NCI-H2171 treated with DMSO at 0.1 percent for 48 hours (cell line): Measurements from ENCODE around the gene DHRS3.

Experiments used
- DNase-seq: peaks from one replicate; lab custom pipeline; 2025; lab: John Stamatoyannopoulos, UW

Gene DHRS3

DNA sequence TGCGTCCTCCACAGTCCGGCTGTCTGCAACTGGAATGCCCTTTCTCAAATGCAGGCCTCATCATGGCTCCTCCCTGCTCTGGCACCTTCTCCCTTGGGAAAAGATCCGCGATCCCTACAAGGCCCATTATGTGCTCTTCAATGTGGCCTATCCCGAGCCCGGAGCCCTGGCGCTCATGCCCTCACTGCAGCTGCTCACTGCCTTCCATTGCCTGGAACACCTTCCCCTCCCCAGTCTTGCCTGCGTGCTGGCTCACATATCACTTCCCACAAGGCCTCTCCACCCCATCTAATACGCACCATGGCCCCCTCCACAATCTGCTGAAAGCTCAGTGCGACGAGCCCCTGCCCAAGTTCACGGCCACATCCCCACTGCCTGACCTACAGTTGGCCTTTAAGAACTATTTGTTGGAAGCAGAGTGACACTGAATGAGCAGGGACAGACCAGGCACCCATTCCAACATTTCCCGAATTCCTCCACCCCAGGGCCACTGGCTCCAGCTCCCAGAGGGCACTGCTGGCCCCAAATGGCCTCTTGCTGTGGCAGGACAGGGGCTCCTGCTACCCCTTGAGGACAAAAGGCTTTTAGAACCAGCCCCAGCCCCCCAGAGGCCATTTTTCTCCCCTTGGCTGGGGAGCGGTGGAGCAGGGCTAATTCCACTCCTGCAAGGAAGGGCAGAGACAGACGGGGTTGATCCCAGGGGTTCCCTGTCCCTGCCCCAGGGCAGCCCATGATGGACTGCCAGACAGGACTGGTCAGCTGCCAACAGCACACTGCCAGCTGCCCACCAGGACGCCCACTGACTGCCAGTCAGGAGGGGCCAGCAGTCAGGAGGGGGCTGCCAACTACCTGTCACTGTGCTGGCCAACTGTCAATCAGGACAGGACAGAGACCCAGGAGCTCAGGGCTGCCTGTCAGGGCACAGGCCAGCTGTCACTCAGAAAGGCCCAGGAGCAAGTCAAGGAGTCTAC is 64.8 kb downstream of the DHRS3 start:
- DNase-seq: no peak

GRCh38 chr1:12552111-12552888 is 65.7 kb downstream of the DHRS3 start:
- no peak for DNase-seq

DNA sequence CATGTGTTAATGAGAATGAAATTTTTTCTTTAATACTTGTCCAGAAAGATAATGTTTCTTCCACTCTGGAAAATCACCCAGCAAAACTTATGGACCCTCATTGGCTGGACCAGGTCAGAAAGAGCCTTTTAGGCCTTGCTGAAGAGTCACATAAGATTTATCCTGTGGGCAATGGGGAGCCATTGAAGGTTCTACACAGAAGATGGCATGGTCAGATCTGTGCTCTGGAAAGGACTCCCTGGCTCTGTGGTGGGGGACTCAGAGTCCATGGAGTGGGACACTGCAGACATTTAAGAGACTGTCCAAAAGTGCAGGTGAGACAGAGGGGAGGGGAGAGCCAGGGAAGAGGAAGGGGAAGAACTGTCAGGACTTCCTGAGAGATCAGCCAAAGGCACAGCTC is 66.4 kb downstream of the DHRS3 start:
- no peak for DNase-seq

- peak; percentile 65 for DNase-seq
Observed at GRCh38 chr1:12549460-12550349, 68.3 kb downstream of the DHRS3 start.

DNA sequence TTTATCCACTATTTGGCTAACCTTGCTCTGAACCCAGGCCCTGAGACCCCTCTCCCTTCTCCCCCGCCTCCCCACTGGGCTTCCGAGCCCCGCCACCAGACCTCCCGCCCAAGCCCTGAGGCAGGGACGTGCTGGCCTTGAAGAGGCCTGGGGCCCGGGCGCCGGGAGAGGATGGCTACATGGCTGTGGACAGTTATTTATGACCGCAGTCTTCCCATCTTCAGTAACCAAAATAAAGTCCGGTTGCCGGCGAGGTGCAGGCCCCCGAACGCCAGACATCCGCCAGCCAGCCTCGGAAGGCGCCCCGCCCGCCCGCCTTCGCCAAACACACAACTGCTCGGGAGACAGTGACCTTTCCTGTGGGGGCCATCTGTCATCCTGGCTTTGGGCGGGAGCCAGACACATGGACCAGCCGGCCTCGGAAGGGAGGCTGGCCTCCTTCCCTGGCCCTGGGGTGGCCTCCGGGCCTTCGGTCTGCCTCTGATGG is 69.0 kb downstream of the DHRS3 start:
- DNase-seq: no peak

GRCh38 chr1:12548279-12548972 is 69.6 kb downstream of the DHRS3 start:
- DNase-seq: no peak

GRCh38 chr1:12547586-12548225 is 70.3 kb downstream of the DHRS3 start:
- no peak for DNase-seq

DNA sequence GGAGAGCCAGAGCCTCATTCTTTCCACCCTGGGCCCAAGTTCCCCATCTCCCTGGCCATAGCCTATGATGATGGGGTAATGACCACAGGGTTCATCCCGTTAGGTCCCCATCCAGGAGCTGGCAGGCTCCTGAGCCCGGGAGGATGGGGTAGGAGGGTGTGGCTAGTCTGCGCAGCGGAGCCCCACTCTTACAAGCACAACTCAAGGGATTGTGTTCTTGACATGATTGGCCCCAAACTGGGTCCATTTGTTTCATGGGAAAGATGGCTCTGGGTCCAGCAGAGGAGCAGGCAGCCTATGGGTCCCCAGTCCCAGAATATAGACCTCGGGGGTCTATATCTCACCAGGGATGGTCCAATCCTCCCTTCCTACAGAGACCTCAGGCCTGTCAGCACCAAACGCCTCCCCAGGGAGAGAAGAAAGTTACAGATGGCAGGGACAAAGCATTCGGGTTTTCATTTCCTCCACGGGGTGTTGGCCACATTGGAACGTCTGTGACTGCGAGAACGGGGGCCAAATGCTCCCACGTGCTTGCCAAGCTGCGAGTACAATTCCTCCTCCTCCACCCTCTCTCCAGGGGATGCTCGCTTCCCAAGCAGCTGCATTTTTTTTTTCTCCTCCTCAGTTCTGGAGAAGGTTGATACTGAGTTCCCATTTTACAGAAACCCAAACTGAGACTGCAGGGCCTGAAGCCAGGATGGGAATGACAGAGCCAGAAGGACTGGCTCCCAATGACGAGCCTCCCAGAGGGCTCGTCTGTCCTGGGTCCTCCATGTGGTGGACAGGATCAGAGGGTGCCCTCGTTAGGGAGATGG is 71.0 kb downstream of the DHRS3 start:
- DNase-seq: peak; percentile 44

- no peak for DNase-seq
Observed at GRCh38 chr1:12544992-12545391, 73.0 kb downstream of the DHRS3 start.

- no peak for DNase-seq
Observed at GRCh38 chr1:12544357-12544756, 73.7 kb downstream of the DHRS3 start.

DNA sequence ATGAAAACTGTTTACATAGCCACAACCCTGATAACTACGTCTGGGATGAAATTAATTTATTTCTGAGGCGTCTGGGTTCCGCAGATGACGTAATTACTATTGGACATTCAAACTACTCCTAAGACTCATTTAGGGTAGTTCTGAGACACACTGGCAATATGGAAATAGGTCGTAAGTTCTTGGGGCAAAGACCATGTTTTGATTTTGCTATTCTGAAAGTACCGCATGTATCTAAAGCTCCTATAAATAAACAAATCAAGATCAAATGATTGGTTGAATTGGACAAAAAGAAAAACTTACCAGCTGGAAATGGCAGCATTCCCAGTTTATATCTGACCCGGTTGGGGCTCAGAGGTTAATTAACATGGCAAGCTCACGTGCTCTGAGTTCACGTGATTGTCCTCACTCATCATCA is 74.3 kb downstream of the DHRS3 start:
- no peak for DNase-seq

DNA sequence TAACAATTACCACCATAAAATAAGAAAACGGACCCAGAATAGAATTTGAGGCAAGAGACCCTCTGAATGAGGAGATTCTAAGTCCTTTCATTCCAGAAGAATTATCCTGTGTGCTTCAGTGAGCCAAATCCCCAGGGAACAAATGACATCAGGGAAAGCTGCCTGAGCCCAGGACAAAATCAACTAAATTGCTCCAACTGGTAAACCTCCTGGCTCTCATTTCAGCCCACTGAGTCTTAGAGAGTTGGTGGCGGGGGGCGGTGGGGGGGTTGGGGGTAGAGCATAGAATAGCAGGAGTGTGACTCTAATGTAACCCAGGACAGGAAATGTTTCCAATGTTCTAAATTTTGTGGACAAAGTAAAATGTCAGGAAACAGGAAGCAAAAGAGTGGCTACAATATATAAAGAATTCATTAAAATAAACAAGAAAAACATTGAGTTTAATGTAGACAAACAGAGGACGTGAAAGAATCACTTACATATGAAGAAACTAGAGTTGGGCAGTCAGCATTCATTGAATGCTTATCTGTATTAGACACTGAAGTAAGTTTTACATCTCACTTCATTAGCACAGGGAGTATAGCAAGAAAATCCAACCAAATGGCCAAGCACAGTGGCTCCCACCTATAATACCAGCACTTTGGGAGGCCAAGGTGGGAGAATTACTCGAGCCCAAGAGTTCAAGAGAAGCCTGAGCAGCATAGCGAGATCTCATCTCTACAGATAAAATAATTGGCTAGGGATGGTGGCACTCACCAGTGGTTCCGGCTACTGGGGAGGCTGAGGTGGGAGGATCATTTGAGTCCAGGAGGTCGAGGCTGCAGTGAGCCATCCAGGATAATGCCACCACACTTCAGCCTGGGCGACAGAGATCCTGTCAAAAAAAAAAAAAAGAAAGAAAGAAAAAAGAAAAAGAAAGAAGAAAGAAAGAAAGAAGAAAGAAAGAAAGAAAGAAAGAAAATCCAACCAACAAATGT is 75.1 kb downstream of the DHRS3 start:
- peak; percentile 62 for DNase-seq

DNA sequence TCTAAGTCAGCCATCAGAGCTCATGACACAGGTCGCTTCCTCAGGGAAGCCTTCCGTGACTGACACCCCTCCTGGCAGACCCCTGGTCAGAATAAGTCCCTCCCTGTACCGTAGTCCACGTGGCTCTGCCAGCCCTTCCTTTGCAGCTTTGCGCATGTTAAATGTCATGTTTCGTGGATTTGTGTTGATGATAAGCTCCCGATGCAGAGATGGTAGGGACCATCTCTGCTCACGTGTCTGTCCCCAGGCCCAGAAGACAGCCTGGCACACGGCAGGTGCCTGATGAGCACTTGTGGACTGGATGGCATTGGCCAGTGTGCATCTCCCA is 75.9 kb downstream of the DHRS3 start:
- no peak for DNase-seq

DNA sequence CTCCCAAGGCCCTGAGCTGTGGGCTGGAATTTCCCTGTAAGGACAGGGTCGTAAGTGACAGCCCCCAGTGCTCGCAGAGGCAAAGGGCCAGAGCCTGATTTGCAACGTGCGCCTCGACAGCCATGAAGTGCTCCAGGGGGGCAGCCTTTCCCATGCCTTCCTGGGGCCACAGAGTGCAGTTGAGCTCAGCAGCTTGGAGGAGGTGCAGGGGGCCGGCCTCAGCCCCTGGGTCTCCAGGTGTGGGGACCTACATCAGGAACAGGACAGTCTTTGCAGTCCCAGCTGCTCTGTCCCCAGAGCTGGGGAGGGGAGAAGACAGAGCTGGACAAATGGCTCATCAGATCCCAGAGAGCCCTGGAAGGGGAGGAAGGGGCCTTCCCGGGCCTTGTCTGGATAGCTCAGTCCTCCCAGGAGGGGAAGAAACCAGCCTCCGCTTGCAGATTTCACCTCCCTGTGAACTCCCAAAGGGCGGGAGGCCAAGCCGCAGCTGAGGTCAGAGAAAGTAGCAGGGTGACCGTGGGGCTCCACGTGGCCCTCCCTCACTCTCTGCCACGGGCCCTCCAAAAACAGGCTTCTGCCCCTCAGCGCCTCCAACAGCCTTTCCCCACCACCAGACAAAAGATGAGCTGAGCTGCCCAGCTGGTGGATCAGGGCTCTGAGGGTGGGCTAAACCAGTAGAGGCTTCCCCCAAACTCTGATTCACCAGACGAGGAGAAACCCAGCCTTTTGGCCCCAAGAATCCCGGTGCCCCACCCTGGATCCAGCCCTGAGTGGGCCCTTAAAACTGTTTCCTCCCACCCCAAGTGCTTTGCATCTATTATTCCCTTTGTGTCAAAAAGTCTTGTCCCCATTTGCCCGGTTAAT is 76.5 kb downstream of the DHRS3 start:
- DNase-seq: no peak

DNA sequence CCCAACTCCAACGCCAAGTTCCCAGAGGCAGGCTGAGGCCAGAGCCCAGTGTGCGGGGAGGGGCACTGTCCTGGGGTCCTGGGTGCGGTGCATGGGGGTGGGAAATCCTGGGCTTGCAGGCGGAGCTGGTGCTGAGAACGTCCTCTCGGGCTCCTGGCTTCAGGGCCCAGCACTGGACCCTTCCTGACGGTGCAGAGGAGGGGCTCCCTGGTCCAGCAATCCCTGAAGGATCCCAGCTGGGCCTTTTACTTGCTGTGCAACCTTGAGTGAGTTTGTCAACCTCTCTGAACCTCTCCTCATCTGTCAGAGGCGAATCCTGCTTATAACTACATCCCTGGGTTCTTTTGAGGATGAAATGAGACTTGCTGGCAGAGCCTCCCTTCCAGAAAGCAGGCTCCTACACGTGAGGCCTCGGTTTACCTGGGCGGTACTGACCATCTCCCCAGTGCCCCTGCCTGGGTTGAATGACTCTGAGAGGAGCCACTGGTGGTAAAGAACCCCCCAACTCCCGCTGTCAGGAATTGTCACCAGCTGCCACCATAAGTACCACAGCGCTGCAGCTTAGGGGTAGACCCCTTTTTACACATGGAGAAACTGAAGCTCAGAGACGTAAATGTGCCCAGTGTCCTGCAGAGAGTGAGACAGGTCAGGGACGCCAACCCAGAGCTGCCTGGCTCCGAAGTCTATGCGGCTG is 77.3 kb downstream of the DHRS3 start:
- DNase-seq: no peak

DNA sequence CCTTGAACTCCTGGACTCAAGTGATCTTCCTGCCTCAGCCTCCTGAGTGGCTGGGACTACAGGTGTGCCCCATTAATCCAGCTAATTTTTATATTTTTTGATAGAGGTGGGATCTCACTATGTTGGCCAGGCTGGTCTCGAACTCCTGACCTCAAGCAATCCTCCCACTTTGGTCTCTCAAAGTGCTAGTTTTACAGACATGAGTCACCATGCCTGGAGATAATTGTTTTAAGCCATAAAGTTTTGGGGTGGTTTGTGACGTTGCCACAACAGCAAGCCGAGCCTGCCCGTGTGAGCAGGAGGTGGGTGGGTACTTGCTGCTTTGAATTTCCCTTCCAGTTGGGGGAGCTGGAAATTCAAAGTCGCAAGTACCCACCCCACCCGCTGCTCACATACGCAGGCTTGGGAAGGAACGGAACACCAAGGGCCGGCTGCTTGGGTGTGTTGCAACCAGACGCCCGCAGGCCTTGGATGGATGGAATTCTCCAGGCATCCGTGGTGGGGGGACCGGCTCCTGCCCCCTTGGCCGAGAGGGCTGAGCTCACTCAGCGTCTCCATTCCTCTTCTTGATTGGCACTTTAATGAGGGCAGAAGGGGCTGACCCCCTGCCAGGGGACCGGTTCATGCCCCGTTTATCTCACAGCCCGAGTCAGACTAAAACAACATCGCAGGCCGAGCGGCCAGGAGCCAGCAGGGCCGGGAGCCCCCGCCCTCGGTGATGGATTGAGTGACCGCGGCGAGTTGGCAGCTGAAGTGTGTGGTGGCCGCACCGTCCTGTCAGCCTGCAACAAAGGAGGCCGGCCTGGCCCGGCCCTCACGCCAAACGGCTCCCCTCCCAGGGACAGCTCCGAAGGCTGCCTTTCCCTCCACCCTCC is 78.1 kb downstream of the DHRS3 start:
- DNase-seq: no peak
